HFF-Myc (cell line): Measurements from ENCODE around the gene PTGER2.

Experiments used
- DNase-seq: peaks from one replicate; pipeline ENCODE4 v3.0.0-alpha.2; 2011; ENCODE audit warnings: low read depth; ENCODE audit errors: extremely low read depth
- H3K4me3 ChIP-seq: replicated peaks from 2 replicates; pipeline ENCODE4 v1.5.1; 2011; ENCODE audit warnings: low read depth, mild to moderate bottlenecking, control low read depth, low read length
- CTCF ChIP-seq: IDR thresholded peaks from 2 replicates; pipeline ENCODE4 v1.5.1; 2012; ENCODE audit warnings: mild to moderate bottlenecking, low read depth, low read length, control low read depth; ENCODE audit errors: missing control alignments

Gene PTGER2

GRCh38 chr14:52304248-52304904, 9.7 kb upstream of the PTGER2 start:
- no peak for TF ChIP-seq CTCF
- no peak for DNase-seq
- H3K4me3 ChIP-seq, result no peak overlapping the region

- TF ChIP-seq CTCF, result no peak
- no peak for DNase-seq
- H3K4me3 ChIP-seq, result no peak overlapping the region
These were observed 9.1 kb upstream of the PTGER2 start for GRCh38 chr14:52305014-52305413.

- DNase-seq, result no peak
- no peak for TF ChIP-seq CTCF
- no peak overlapping the region for H3K4me3 ChIP-seq
These were observed 6.7 kb upstream of the PTGER2 start for GRCh38 chr14:52307376-52307775.

- no peak overlapping the region for H3K4me3 ChIP-seq
- no peak for TF ChIP-seq CTCF
- DNase-seq, result no peak
These were observed 6.2 kb upstream of the PTGER2 start for GRCh38 chr14:52307905-52308304.

- H3K4me3 ChIP-seq, result no peak overlapping the region
- no peak for TF ChIP-seq CTCF
- no peak for DNase-seq
These were observed 3.6 kb upstream of the PTGER2 start for GRCh38 chr14:52310541-52310940.

- H3K4me3 ChIP-seq, result no peak overlapping the region
- no peak for DNase-seq
- no peak for TF ChIP-seq CTCF
These were observed 1.2 kb upstream of the PTGER2 start for GRCh38 chr14:52312931-52313355.

GRCh38 chr14:52313462-52313861, 650 bp upstream of the PTGER2 start:
- DNase-seq, result no peak
- no peak for TF ChIP-seq CTCF
- peak overlapping the region; percentile 55 for H3K4me3 ChIP-seq
